PC-3 (cell line): Measurements from ENCODE around the gene ACAP1. TPM values are rescaled to one million over a fixed set of nuclear protein-coding genes. Genes with fewer than 3 reads are reported as not detected.

ENCODE experiments used
- ATAC-seq: fragments of 200-7000 bp; cut with Tn5 transposase; 2 replicates; pipeline ENCODE4 v1.9.1; 2020; ENCODE audit warnings: mild to moderate bottlenecking, moderate library complexity
- BruUV-seq: library from RNA; stranded (reverse); fragments of 400-500 nt; replicated peaks from 2 replicates; lab custom pipeline; 2021; lab: Mats Ljungman, UMichigan
- CTCF ChIA-PET: fragments of 300-600 bp; sonication (Branson Sonifier 250); formaldehyde crosslinking; loops from one replicate; lab custom pipeline; 2022; ENCODE audit warnings: antibody characterized with exemption; lab: Charles Lee
- POLR2A ChIA-PET: fragments of 300-600 bp; sonication (Branson Sonifier 250); formaldehyde crosslinking; loops from one replicate; lab custom pipeline; 2022; ENCODE audit warnings: antibody characterized with exemption; ENCODE audit not compliant: unreplicated experiment; lab: Charles Lee
- DNase-seq: peaks from one replicate; pipeline ENCODE4 v3.0.0-alpha.2; 2015
- H2AFZ ChIP-seq: fragments of 300-600 bp; sonication (generic); 2 replicates; pipeline ENCODE4 v1.6.0; 2016; ENCODE audit warnings: antibody characterized with exemption, low read length
- H3F3A ChIP-seq: fragments of 300-600 bp; sonication (generic); one replicate; pipeline ENCODE4 v1.6.0; 2017; ENCODE audit warnings: antibody characterized with exemption, low read length, control low read depth, mild to moderate bottlenecking; ENCODE audit not compliant: unreplicated experiment
- H3K27ac ChIP-seq: fragments of 300-600 bp; sonication (generic); 2 replicates; pipeline ENCODE4 v1.5.1; 2016; ENCODE audit warnings: mild to moderate bottlenecking, low read length
- H3K27me3 ChIP-seq: fragments of 300-600 bp; sonication (generic); 2 replicates; pipeline ENCODE4 v1.6.1; 2016; ENCODE audit warnings: low read length, mixed read lengths
- H3K36me3 ChIP-seq: fragments of 300-600 bp; sonication (generic); 2 replicates; pipeline ENCODE4 v1.6.1; 2016; ENCODE audit warnings: low read depth, mixed run types, low read length, mixed read lengths
- H3K4me1 ChIP-seq: fragments of 300-600 bp; sonication (generic); 2 replicates; pipeline ENCODE4 v1.5.1; 2016; ENCODE audit warnings: low read length; ENCODE audit not compliant: insufficient read depth
- H3K4me2 ChIP-seq: fragments of 300-600 bp; sonication (generic); 2 replicates; pipeline ENCODE4 v1.6.0; 2016; ENCODE audit warnings: low read length
- H3K4me3 ChIP-seq: fragments of 300-600 bp; sonication (generic); 2 replicates; pipeline ENCODE4 v1.5.1; 2016; ENCODE audit warnings: mild to moderate bottlenecking, low read length, mixed read lengths
- H3K79me2 ChIP-seq: fragments of 300-600 bp; sonication (generic); 2 replicates; pipeline ENCODE4 v1.6.1; 2017; ENCODE audit warnings: low read length, mixed read lengths
- H3K9ac ChIP-seq: fragments of 300-600 bp; sonication (generic); 2 replicates; pipeline ENCODE4 v1.6.0; 2016; ENCODE audit warnings: mild to moderate bottlenecking, low read length
- H3K9me2 ChIP-seq: fragments of 300-600 bp; sonication (generic); replicated peaks from 2 replicates; pipeline ENCODE4 v1.6.1; 2016; ENCODE audit warnings: mixed run types, low read length, mixed read lengths
- H3K9me3 ChIP-seq: fragments of 300-600 bp; sonication (generic); 2 replicates; pipeline ENCODE4 v1.6.1; 2016; ENCODE audit warnings: low read length, mixed read lengths
- H4K20me1 ChIP-seq: fragments of 300-600 bp; sonication (generic); 2 replicates; pipeline ENCODE4 v1.6.1; 2016; ENCODE audit warnings: low read length, mixed read lengths
- EZH2 ChIP-seq: fragments of 300-600 bp; sonication (generic); IDR thresholded peaks from one replicate; pipeline ENCODE4 v1.6.1; 2017; ENCODE audit warnings: antibody characterized with exemption, mild to moderate bottlenecking, low read length; ENCODE audit not compliant: unreplicated experiment
- EZH2phosphoT487 ChIP-seq: fragments of 300-600 bp; sonication (generic); IDR thresholded peaks from 2 replicates; pipeline ENCODE4 v1.6.1; 2018; ENCODE audit warnings: mild to moderate bottlenecking, antibody characterized with exemption, low read length, borderline replicate concordance
- intact Hi-C: fragments of 100-400 bp; cut with micrococcal nuclease; formaldehyde crosslinking; loops from 2 replicates; pipeline ENCODE4 v1.9.0; 2023
- total RNA-seq: library from RNA; depleted of rRNA; stranded (reverse); fragments of >200 nt; gene quantifications from 2 replicates; pipeline ENCODE4 v1.2.3, GENCODE V29; 2014
- TF ChIP-seq, protein P1 (sequence below): fragments of 300-600 bp; sonication (generic); conservative IDR thresholded peaks from 2 replicates; pipeline ENCODE4 v1.5.1; 2017; ENCODE audit warnings: antibody characterized with exemption, low read depth, mild to moderate bottlenecking, low read length

Gene ACAP1
- total RNA-seq, 1 experiment from 2014 or later, result not detected

DNA sequence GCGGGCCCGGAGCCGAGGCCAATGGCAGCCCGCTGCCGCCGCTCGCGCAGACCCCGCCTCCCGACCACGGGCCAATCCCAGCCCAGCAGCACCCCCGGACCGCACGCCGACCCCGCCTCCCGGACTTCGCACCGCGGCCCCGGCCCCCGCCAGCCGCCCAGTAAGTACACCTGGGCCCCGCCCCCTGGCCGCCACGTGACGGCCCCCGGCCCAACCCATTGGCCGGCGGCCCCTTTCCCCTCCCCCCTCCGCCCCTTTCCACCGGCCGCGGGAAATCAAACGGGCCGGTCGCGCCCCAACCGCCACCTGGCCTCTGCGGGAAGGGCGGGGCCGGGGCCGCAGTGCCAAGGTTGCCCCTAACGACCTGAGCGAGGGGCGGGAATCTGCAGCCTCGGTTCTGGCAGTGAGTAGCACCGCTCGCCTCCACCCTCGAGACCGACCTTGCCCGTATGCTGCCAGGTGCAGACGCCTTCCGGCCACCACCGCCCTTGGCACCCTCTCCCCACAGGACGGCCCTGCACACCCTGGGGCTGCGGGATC lies 41.6 kb upstream of the ACAP1 start, which contains the start of gene YBX2:
YBX2 (minus strand) TSS at position 26 of the 540 bp plus-strand sequence. CDS start 139 bp downstream, outside the sequence.
- BruUV-seq, result no TSS peak
- TF ChIP-seq EZH2, result no peak
- TF ChIP-seq, protein P1, sequence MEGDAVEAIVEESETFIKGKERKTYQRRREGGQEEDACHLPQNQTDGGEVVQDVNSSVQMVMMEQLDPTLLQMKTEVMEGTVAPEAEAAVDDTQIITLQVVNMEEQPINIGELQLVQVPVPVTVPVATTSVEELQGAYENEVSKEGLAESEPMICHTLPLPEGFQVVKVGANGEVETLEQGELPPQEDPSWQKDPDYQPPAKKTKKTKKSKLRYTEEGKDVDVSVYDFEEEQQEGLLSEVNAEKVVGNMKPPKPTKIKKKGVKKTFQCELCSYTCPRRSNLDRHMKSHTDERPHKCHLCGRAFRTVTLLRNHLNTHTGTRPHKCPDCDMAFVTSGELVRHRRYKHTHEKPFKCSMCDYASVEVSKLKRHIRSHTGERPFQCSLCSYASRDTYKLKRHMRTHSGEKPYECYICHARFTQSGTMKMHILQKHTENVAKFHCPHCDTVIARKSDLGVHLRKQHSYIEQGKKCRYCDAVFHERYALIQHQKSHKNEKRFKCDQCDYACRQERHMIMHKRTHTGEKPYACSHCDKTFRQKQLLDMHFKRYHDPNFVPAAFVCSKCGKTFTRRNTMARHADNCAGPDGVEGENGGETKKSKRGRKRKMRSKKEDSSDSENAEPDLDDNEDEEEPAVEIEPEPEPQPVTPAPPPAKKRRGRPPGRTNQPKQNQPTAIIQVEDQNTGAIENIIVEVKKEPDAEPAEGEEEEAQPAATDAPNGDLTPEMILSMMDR, result no peak

DNA sequence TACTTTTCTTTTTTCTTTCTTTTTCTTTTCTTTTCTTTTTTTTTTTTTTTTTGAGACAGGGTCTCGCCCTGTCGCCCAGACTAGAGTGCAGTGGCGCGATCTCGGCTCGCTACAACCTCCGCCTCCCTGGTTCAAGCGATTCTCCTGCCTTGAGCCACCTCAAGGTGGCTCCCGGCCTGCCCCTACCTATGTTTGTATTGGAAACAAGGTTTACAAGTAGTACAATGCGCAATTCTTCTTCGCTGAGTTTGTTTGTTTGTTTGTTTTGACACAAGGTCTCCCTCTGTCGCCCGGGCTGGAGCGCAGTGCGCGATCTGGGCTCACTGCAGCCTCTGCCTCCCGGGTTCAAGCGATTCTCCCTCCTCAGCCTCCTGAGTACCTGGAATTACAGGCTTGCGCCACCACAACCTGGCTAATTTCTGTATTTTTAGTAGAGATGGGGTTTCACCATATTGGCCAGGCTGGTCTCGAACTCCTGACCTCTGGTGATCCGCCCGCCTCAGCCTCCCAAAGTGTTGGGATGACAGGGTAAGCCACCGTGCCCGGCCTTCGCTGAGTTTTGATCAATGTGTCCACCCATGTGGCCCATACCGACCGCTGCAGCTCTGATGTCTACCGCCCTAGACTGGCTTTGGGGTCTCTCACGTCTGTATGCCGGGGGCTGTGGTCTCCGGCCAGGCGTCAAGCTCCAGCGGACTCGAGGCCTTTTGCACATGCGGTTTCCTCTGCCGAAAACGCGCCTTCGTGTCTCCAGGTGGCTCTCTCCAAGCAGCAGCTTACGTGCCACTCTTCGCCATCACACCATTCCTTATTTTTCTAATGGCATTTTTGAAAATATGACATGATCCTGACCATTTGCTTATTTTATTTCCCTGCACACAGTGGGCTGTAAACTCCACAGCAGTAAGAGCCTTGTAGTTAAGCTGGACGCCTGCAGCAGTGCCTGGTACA lies 40.8 kb upstream of the ACAP1 start:
- intact Hi-C loops, result loop anchor here (1.0 kb wide), 1 partner anchor 14 kb away; the partner anchor contains the start of gene SLC2A4
- H3K4me3 ChIP-seq, result peak overlapping the region; percentile 62
- H3K27ac ChIP-seq, result no peak overlapping the region
- peak overlapping the region; percentile 87 for H2AFZ ChIP-seq
- ATAC-seq (peak; percentile 39), DNase-seq (peak; percentile 47)
- CTCF ChIA-PET, result interaction anchor here (0.9 to 1.5 kb wide), 3 partner anchors 9 to 250 kb away, joined by 3 to 14 read pairs (median 4); partner anchors contain the start of gene SLC2A4
- no peaks in the 10 kb centered on the region for H3K9me2 ChIP-seq
- no peaks in the 10 kb centered on the region for H4K20me1 ChIP-seq
- H3K4me1 ChIP-seq, result peaks cover 7% of the 10 kb centered on the region; the same call in 1 of the 2 replicates
- TF ChIP-seq, protein P1, result no peak; the same call in 1 of the 2 replicates
- TF ChIP-seq EZH2phosphoT487 (no peak), EZH2 (no peak)
- H3K36me3 ChIP-seq, result no peaks in the 10 kb centered on the region
- no peak overlapping the region for H3K9ac ChIP-seq
- POLR2A ChIA-PET, result no interaction called here
- H3K9me3 ChIP-seq, result no peaks in the 10 kb centered on the region
- peak overlapping the region; percentile 82 for H3K4me2 ChIP-seq
- H3K79me2 ChIP-seq, result no peaks in the 10 kb centered on the region
- no peaks in the 10 kb centered on the region for H3K27me3 ChIP-seq
- no peaks in the 10 kb centered on the region for H3F3A ChIP-seq
- no TSS peak for BruUV-seq

More for the DNA sequence above, 41.6 kb upstream of the ACAP1 start, which contains the start of gene YBX2:
- H3K36me3 ChIP-seq, result no peaks in the 10 kb centered on the region
- peaks cover 7% of the 10 kb centered on the region; the same call in 1 of the 2 replicates for H3K4me1 ChIP-seq
- CTCF ChIA-PET, result no interaction called here
- DNase-seq (peak; percentile 49), ATAC-seq (peak; percentile 37)
- H3K9ac ChIP-seq, result no peak within 1 kb of the TSS
- no peaks in the 10 kb centered on the region for H3K27me3 ChIP-seq
- no peaks in the 10 kb centered on the region for H3K9me3 ChIP-seq
- H3F3A ChIP-seq, result no peaks in the 10 kb centered on the region
- H3K9me2 ChIP-seq, result no peaks in the 10 kb centered on the region
- no peak within 1 kb of the TSS for H3K27ac ChIP-seq
- no peaks in the 10 kb centered on the region for H3K79me2 ChIP-seq
- H2AFZ ChIP-seq, result peak within 1 kb of the TSS; percentile 87
- intact Hi-C loops, result no loop called here
- POLR2A ChIA-PET, result no interaction called here
- H3K4me3 ChIP-seq, result peak within 1 kb of the TSS; percentile 62
- H4K20me1 ChIP-seq, result no peaks in the 10 kb centered on the region
- peak within 1 kb of the TSS; percentile 82 for H3K4me2 ChIP-seq
